Smooth muscle cell (in vitro differentiated cells): ENCODE results near the gene KYNU. TPM values are rescaled to one million over a fixed set of nuclear protein-coding genes. Genes with fewer than 3 reads are reported as not detected.

ENCODE experiments used
- DNase-seq: peaks from one replicate; lab custom pipeline; 2025; ENCODE audit not compliant: unreplicated experiment; lab: John Stamatoyannopoulos, UW
- H2AFZ ChIP-seq: fragments of 200-600 bp; sonication (generic); 2 replicates; pipeline ENCODE4 v1.6.0; 2016; ENCODE audit warnings: antibody characterized with exemption, low read depth, mild to moderate bottlenecking
- H3F3A ChIP-seq: fragments of 200-600 bp; sonication (generic); 2 replicates; pipeline ENCODE4 v1.6.0; 2017; ENCODE audit warnings: antibody characterized with exemption, low read depth
- H3K27ac ChIP-seq: fragments of 200-600 bp; sonication (generic); 2 replicates; pipeline ENCODE4 v1.5.1; 2016; ENCODE audit warnings: low read depth, mild to moderate bottlenecking
- H3K27me3 ChIP-seq: fragments of 200-600 bp; sonication (generic); 2 replicates; pipeline ENCODE4 v1.6.1; 2016; ENCODE audit warnings: low read depth, mild to moderate bottlenecking
- H3K36me3 ChIP-seq: fragments of 200-600 bp; sonication (generic); 2 replicates; pipeline ENCODE4 v1.5.1; 2016; ENCODE audit warnings: low read depth
- H3K4me1 ChIP-seq: fragments of 200-600 bp; sonication (generic); 2 replicates; pipeline ENCODE4 v1.5.1; 2016; ENCODE audit warnings: low read depth
- H3K4me2 ChIP-seq: fragments of 200-600 bp; sonication (generic); 2 replicates; pipeline ENCODE4 v1.6.0; 2016; ENCODE audit warnings: mild to moderate bottlenecking
- H3K4me3 ChIP-seq: fragments of 200-600 bp; sonication (generic); 2 replicates; pipeline ENCODE4 v1.5.1; 2016; ENCODE audit warnings: mild to moderate bottlenecking
- H3K79me2 ChIP-seq: fragments of 200-600 bp; sonication (generic); 2 replicates; pipeline ENCODE4 v1.6.0; 2016; ENCODE audit warnings: low read depth, mild to moderate bottlenecking
- H3K9ac ChIP-seq: fragments of 200-600 bp; sonication (generic); 2 replicates; pipeline ENCODE4 v1.6.0; 2016; ENCODE audit warnings: low read depth
- H3K9me3 ChIP-seq: fragments of 200-600 bp; sonication (generic); replicated peaks from 2 replicates; pipeline ENCODE4 v1.5.1; 2016; ENCODE audit warnings: low read depth
- H4K20me1 ChIP-seq: fragments of 200-600 bp; sonication (generic); 2 replicates; pipeline ENCODE4 v1.6.0; 2016; ENCODE audit warnings: low read depth
- CTCF ChIP-seq: fragments of 200-600 bp; sonication (generic); IDR thresholded peaks from 2 replicates; pipeline ENCODE4 v1.5.1; 2017; ENCODE audit warnings: borderline replicate concordance, mild to moderate bottlenecking, antibody characterized with exemption; ENCODE audit not compliant: insufficient read depth, poor library complexity, severe bottlenecking
- WGBS: methylation state at CpG from one replicate; pipeline ENCODE4 v1.1.7; 2016; ENCODE audit warnings: low lambda C conversion rate; 5-methylcytosine and 5-hydroxymethylcytosine counted together
- polyA plus RNA-seq: library from polyadenylated mRNA; unstranded; fragments of >200 nt; fragmentation: Nextera tagmentation; extraction: Ambion mirVana; gene quantifications from 2 replicates; pipeline ENCODE4 v1.2.1, GENCODE V29; 2016
- total RNA-seq: library from RNA; depleted of rRNA; stranded (reverse); fragments of >200 nt; gene quantifications from 2 replicates; pipeline ENCODE4 v1.2.3, GENCODE V29; 2014

KYNU gene
- total and polyA plus RNA-seq, 2 experiments from 2014 or later, result 5.7 to 16.0 TPM

DNA sequence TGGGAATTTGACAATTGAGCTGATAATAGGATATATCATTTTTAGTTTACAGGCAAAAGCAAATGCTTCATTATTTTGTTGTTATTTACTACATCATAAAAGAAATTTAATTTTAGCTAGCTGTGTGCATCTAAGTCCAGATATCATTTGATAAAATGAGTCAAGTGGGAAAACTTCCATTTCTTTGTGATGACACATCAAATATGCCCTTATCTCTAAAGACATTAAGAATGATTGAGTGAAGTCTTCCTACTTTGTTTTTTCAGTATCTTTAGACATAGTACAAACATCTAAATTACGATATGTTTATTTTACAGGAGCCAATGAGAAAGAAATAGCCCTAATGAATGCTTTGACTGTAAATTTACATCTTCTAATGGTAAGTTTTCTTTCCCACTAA is 77.0 kb downstream of the KYNU start:
- no peak overlapping the region for H3K9ac ChIP-seq
- no peaks in the 10 kb centered on the region for H3K4me1 ChIP-seq
- H3K4me3 ChIP-seq, result no peak overlapping the region
- no peaks in the 10 kb centered on the region for H3F3A ChIP-seq
- no peaks in the 10 kb centered on the region for H3K9me3 ChIP-seq
- 56% methylated on average over 1 of the region's 1 CpG for WGBS
- H3K27ac ChIP-seq, result no peak overlapping the region
- no peaks in the 10 kb centered on the region for H4K20me1 ChIP-seq
- H3K36me3 ChIP-seq, result no peaks in the 10 kb centered on the region
- H3K4me2 ChIP-seq, result no peak overlapping the region
- DNase-seq, result no peak
- H3K79me2 ChIP-seq, result no peaks in the 10 kb centered on the region
- H2AFZ ChIP-seq, result no peak overlapping the region
- H3K27me3 ChIP-seq, result no peaks in the 10 kb centered on the region
- TF ChIP-seq CTCF, result no peak

DNA sequence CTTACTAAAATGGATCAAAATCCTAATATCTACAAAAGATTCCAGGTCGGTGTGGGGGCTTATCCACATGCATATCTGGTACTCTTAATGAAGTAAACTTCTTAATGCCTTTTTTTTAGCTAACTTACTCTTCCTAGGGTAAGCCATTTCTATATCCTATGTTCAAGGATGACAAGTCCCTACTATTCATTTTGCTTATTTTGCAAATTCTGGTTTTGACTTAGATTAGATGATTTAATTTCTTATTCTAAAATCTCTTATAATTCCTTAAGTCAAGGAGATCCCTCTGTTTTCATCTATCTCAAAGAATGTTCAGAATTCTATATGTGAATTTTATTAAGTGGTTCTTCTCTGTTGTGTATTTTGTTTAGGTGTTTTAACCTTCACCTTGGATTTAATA is 79.7 kb downstream of the KYNU start:
- Histone ChIP-seq H3K36me3 (no peaks in the 10 kb centered on the region), H3K27me3 (no peaks in the 10 kb centered on the region), H4K20me1 (no peaks in the 10 kb centered on the region), H3K79me2 (no peaks in the 10 kb centered on the region), H3K4me2 (no peak overlapping the region), H3K4me3 (no peak overlapping the region), H3K9me3 (no peaks in the 10 kb centered on the region), H3K9ac (no peak overlapping the region), H3F3A (no peaks in the 10 kb centered on the region), H3K27ac (no peak overlapping the region), H3K4me1 (no peaks in the 10 kb centered on the region), H2AFZ (no peak overlapping the region)
- 87% methylated on average over 1 of the region's 1 CpG for WGBS
- DNase-seq, result no peak
- TF ChIP-seq CTCF, result no peak

- Histone ChIP-seq H4K20me1 (no peaks in the 10 kb centered on the region), H3K27ac (no peak overlapping the region), H3K79me2 (no peaks in the 10 kb centered on the region), H3K4me2 (no peak overlapping the region), H3K4me1 (no peaks in the 10 kb centered on the region), H2AFZ (no peak overlapping the region), H3K9ac (no peak overlapping the region), H3F3A (no peaks in the 10 kb centered on the region), H3K4me3 (no peak overlapping the region), H3K27me3 (no peaks in the 10 kb centered on the region), H3K9me3 (peaks cover 9% of the 10 kb centered on the region), H3K36me3 (peaks cover 9% of the 10 kb centered on the region)
- WGBS, result 100% methylated on average over 1 of the region's 1 CpG
- DNase-seq, result no peak
- no peak for TF ChIP-seq CTCF
These were observed 83.7 kb downstream of the KYNU start for GRCh38 chr2:142961202-142961601.

GRCh38 chr2:142965443-142965842 is 88.0 kb downstream of the KYNU start:
- no peak for DNase-seq
- H3K4me2 ChIP-seq, result no peak overlapping the region
- no peak overlapping the region for H3K9ac ChIP-seq
- H4K20me1 ChIP-seq, result no peaks in the 10 kb centered on the region
- H2AFZ ChIP-seq, result peak overlapping the region; percentile 18
- TF ChIP-seq CTCF, result no peak
- H3K27ac ChIP-seq, result peak overlapping the region; percentile 31
- H3K4me1 ChIP-seq, result no peaks in the 10 kb centered on the region
- peaks cover 9% of the 10 kb centered on the region for H3K9me3 ChIP-seq
- no peaks in the 10 kb centered on the region for H3K79me2 ChIP-seq
- WGBS, result 87% methylated on average over 1 of the region's 1 CpG
- no peaks in the 10 kb centered on the region for H3K27me3 ChIP-seq
- H3F3A ChIP-seq, result no peaks in the 10 kb centered on the region
- peaks cover 9% of the 10 kb centered on the region for H3K36me3 ChIP-seq
- no peak overlapping the region for H3K4me3 ChIP-seq
